Tongue (tissue), 2 donors: Measurements from ENCODE around the gene CAPN10. TPM values are rescaled to one million over a fixed set of nuclear protein-coding genes. Genes with fewer than 3 reads are reported as not detected.
A peak's percentile ranks its signal among the peaks of the same experiment; 100 is the strongest.

Experiments used
- DNase-seq: peaks from one replicate; pipeline ENCODE4 v3.0.0-alpha.2; 2015
- total RNA-seq: library from RNA; depleted of rRNA; stranded (reverse); fragments of >200 nt; gene quantifications from one replicate; pipeline ENCODE4 v1.2.3, GENCODE V29; 2014

Gene CAPN10
- total RNA-seq, 1 donor from 2014 or later: 24.3 TPM

DNA sequence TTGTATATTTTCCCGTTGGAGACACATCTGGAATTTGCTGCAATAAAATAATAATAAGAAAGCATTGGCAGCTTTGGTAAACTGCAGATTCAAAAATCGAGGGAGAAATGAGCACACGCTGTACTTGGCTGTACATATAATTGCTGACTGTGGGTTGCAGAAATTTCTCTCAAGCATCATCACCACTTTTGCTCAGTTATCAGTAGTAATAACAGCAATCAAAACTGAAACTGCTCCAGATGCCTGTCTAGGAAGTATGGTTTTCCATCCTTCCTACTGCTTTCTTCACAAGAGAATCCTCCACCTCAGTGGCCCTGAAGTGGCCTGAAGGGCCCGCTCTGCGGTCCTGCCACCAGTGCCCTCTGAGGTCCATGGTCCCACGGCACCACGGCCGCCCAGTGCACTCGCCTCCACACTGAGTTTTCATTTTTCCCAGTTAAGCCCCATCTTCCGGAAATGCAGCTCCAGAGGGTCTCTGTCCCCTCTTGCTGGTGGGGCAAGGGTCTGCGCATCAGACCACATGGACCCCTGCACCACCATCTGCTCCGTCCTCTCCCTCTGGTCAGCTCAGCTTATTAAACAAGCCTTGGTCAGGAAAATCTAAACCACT is 22.5 kb upstream of the CAPN10 start:
- no peak for DNase-seq

DNA sequence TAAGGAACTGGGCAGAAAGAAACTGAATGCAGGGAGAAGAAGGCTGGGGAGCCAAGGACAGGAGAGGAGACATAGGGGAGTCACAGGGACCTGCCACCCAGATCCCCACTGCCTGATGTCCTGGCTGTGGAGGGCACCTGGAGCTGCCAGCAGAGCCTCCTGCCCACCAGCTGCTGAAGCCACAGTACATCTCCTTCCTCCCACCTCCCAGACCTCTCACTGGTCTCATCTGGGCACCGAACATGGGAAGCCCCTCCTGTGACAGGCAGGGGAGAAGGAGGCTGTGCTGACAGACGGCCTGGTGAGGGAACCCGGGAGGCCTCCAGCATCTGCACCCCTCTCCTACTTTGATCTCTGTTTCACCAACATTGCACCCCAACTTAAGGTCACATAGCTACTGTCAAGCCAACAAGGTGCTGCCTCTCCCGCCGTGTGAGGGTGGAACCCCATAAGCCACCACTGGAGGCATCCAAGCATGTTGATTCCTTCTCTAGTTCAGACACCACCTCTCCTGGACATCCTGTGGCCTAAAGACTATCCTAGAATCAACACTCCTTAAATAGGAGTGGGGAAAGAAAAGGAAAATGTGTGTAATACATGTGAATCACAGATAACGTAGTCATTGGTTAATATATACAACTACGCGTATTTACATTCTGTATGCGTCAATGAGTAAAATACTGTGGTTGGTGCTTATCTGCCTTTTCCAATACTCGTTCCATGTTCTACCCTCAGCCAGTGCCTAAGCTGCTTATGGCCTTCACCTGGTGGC is 21.8 kb upstream of the CAPN10 start:
- DNase-seq: no peak

DNA sequence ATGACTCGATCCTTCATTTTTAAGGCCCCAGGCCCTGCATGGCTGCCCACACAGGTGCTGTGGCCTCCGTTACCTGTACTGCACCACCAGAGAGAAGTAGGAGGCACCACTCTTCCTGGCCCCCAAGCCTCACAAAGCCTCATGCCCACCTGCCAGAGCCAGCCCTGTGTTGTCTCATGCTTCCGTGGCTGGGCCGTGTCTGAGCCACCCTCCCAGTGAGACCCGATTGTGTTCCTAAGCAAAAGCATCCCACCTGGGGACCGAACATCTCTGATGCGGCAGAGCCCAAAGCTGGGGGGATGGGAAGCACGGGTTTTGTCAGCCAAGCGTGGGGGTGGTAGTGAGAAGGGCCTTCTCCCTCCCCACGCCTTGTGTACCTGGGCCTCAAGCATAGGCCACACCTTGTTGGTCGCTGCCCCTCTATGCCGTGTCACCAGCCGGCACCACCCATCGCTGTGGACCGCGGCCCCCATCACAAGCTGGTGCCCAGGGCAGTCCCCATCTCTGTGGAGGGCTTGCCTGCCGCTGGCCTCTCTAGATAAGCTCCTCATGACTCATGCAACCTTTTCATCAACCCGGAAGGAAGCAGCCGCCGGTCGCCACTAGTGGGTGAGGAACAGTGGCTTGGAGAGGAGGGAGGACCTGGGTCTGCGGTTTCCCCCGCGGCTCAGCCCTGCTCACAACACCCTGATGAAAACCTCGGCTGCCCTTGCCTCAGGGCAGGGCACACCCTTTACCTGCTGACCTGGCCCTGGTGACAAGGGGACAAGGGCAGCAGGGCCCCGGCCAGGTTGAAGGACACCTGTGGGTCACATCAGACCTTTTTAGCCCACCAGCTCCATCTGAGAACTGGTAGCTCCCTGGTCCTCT is 21.0 kb upstream of the CAPN10 start:
- DNase-seq: peak; percentile 45

DNA sequence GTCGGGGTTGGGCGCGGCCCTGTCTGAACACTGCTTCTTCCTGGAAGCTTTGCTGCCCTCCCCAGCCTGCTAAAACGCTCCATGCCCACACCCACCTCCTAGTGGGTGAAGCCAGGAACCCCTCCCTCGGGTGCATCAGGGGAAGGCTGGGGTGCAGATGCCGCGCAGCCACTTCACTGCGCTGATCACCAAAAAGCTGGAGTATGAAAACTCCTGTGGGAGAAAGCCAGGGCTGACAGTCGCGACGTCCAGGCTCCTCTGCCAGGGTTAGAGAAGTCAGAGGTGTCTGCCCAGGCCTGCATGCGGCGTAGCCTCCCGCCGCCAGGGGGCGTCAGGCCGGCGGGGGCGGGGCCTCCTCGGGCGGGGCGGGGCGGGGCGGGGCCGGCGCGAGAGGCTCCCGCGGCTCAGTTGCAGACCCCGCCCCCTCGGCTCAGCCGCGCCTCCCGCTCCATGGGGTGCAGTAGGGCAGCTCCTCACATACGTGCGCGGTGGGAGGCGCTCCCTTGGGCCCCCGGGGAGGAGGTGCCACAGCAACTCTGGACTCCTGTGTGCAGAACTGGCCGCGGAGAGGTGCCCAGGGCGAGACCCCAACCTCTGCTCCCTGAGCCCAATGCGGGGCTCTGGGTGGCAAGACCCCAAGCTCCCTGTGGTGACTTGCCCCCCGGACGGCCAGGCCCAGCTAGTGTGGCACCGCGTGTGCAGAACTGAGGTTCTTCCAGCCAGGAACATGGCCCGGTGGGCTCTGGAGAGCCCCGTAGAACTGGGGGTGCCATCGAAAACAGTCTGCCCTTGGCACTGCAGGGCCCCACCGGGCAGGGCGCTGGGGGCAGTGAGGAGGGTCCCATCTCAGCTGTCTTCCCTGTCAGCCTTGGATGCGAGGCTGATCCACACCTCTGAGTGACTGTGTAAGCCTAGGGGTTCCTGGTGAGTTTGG is 20.1 kb upstream of the CAPN10 start:
- DNase-seq: peak; percentile 89

DNA sequence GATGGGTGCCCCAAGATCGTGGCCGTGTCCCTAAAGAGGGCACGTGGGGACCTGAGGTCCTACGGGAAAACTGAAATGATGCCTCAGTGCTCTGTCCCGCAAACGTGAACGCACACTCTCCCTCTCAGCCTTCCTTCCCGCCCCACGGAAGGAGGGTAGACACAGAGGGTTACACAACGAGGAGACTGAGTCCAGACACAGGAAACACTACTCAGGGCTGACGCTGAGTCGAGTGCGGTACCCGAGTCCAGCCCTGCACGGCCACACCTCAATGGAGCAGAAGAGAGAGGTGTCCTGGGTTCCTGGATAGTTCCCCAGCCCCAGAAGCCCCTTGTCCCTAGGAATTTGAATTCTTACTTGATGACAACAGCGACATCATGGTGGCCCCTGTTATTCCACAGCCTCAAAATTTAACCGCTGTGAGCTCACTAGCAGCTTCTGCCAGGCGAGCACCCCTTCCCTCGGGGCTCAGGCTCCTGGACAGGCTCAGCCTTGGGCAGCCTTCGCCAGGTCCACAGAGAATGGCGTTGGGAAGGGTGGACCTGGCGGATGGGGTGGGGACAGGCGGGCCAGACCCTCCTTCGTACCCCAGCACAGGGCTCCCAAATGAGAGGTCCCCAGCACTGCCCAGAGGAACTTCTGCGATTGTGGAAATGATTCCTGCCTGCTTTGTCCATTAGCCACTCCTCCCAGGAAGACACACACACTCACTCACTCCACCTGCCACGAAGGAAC is 19.2 kb upstream of the CAPN10 start:
- no peak for DNase-seq

DNA sequence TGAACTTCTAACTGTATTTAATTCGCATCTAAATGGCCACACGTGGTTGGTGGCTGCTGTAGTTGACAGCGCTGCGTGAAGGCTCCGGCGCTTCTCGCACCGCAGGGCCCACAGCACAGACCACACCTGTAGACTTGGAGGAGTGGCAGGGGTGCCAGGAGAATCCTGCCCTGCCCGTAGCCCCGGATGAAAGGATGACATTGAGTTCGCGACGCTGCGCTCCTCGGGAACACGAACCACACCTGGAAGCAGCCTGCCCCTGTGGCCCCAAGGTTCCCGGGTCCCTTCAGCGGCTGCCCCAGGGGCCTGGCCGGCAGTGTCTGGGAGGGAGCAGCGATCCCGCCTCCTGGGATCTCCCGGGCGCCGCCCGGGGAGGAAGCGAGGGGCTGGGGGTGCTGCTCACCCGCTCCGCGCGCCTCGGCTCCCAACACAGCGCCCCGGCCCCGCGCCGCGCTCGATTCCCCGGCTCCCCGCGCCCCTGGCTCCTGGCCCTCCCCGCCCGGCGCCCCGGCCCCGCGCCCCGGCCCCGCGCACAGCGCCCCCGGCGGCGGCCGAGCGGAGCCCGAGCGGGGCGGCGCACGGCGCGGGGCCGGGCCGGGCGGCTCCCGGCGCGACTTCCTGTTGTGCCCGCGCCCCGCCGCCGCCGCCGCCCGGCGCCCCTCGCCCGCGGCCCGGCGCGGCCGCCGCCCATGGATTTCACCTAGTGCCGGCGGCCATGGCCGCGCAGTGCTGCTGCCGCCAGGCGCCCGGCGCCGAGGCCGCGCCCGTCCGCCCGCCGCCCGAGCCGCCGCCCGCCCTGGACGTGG is 18.5 kb upstream of the CAPN10 start, which contains the start of gene RNPEPL1:
TSS of gene RNPEPL1 (plus strand) at position 613 of the 806 bp plus-strand sequence. CDS start at position 716, 103 bp downstream.
- DNase-seq: peak; percentile 60

DNA sequence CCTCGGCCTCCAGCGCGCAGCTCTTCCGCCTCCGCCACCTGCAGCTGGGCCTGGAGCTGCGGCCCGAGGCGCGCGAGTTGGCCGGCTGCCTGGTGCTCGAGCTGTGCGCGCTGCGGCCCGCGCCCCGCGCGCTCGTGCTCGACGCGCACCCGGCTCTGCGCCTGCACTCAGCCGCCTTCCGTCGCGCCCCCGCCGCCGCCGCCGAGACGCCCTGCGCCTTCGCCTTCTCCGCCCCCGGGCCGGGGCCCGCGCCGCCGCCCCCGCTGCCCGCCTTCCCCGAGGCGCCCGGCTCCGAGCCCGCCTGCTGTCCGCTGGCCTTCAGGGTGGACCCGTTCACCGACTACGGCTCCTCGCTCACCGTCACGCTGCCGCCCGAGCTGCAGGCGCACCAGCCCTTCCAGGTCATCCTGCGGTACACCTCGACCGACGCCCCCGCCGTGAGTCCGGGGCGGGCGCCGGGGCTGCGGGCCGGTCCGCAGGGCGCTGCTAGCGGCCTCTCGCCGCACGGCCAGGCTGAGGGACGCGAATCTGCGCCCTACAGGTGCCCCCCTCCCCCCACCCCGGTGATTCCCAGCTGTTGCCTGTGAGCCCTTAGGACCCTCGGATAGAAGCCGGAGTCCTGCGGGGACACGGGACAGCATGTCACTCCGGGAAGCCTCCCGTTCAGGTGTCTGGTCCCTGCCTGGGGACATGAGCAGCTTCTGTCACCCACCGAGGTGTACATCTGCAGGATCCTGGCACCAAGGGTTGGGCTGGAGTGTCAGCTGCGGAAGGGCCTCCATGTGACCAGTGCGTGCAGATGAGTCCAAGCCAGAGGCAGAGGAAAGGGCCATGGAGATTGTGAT is 17.6 kb upstream of the CAPN10 start:
- peak; percentile 81 for DNase-seq

DNA sequence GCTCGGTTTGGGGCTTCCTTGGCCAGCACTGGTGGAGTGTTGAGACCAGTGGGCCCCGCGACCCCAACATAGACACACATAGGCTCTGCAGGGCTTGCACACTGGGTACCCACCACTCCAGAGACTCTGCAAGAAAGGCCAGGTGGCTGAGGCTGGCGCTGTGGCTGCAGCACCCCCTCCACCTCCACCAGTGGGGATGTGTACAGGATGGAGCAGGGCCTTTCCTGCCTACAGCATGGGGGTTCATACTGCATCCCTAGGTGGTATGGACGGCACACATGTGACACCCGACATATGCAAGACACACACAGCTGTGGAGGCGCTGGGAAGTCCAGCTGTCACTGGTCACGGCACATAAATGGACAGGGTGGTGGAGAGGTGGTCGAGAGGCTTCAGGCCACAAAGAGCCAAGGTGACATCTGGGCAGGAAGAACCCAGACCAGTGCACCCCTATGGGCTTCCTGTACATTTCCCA is 17.0 kb upstream of the CAPN10 start:
- no peak for DNase-seq

DNA sequence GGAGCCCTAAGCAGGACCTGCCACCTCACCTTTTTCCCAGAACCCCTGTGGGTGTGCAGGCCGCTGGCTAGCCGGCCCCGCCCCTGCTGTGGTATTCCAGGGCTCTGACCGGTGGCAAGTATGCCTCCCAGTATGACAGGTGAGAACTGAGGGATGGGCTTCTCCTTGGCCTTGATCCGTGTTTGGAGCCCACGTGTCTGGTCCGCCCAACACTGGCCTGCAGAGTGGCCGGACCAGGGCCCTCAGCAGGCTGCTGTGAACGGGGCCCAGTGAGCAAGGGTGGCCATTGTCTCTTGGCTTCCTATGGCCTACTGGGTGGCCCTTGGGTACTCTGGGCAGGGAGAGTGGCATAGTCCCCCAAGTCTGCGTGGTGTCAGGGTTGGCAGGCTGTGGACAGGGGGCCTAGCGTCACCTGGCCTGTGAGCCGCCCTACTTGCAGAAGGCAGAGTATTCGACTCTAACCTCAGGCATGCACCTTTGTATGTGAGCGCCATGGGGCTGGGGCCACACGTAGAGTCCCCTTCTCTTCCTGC is 16.5 kb upstream of the CAPN10 start:
- no peak for DNase-seq

DNA sequence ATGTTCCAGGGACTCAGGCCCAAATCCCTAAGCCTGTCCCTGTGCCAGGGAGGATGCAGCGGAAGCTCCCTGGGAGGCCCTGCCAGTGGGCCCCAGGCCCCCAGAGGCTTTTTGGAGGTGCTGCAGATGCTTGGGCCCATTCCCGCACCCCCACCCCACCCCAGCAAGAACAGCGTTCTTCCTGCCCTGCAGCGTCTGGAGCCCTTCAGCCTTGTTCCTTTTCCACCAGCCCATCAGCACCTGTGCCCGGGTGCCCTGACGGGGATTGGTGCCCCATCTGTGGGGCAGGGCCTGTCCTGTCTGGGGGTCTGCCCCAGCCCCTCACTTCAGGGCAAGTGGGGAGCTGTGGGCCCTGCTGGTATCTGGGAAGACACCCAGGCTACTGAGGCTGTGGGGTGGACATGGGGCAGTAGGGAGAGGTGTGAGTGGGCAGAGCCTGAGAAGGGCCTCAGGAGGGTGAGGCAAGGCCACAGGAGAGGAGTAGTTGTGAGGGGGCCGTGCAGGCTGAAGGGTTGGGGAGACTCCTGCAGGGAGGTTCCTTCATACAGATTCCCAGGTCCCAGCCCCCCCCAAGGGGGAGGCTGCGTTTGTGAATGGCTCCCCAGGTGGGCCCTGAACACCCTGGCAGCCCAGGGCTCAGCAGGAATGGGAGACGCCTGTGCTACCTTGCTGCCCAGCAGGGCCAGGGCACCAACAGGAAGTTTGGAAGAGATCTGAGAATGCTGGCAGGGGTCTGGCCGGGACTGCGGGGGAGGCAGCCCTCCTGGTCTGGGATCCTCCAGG is 15.8 kb upstream of the CAPN10 start:
- DNase-seq: no peak

DNA sequence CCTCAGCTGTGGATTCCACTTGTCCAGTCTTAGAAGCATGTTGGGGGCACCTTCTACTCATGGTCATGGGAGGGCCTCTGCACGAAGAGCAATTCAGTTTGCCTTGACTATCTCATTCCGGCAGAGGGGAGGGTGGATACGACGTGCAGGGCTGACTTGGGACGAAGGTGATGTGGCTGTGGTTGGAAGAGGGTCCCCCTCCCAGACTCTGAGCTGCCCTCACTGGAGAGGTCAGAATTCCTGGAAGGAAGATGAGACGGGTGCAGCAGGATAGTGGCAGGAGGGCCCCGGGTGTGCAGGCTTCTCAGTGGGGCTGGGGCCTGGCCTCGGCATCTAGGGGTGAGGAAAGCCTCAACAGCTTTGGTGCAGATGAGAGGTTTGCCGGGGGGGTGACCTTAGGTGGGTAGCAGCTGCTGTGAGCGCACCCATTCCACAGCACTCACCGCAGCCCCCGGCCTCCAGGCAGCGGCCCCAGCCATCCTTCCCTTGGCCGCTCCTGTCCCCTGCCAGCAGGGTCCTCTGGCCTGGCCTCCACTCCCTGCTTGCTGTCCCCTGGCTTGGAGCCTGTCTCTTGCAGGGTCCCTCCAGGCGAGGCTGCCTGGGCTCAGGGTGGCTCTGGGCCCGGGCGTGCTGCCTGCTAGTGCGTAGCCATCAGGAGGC is 15.1 kb upstream of the CAPN10 start:
- DNase-seq: no peak

DNA sequence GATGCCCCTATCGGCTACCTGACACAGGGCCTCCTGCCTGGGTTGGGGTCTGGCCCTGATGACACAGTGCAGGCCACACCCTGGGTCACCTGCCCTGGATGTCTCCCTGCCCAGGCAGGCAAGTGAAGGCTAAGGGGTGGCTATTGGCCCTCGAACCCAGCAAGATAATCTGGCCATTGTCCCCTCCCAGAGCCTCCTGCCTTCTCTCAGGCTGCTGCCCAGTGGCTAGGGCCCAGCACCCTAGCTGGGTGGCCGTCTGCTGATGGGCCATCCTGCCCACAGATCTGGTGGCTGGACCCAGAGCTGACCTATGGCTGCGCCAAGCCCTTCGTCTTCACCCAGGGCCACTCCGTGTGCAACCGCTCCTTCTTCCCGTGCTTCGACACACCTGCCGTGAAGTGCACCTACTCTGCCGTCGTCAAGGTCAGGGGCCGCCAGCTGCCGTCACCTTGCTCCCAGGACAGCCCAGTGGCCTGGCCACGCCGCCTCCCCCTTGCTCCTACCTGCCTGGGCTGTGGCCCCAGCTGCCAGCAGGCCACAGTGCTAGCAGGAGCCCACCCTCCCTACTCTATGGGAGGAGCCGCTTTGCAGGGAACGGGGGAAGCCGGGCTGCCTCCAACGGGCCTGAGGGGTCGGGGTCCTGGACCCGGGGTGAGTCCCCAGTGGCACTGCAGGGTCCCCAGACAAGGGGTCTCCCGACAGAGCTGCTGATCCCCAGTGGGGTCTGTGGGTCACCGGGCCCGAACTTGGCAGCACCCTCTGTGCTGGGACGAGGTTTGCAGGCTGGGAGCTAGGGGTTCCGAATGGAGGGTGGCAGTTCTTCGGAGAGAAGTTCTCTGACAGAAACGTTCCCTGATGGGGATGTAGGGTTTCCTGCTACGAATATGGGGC is 14.1 kb upstream of the CAPN10 start:
- DNase-seq: no peak

DNA sequence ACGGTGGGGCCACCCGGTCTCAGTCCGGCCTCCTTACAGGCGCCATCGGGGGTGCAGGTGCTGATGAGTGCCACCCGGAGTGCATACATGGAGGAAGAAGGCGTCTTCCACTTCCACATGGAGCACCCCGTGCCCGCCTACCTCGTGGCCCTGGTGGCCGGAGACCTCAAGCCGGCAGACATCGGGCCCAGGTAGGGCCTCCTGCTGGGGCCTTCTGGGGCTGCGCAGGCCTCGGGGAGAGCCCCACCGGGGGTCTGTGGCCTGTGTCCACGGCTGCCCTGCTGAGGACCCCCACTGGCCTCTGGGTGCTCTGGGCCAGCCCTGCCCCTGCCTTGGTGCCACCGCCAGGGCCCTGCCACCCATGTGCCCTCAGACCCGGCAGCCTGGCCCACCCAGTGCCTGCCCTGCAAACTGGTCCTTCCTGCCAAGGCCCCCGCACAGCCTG is 13.4 kb upstream of the CAPN10 start:
- DNase-seq: no peak

DNA sequence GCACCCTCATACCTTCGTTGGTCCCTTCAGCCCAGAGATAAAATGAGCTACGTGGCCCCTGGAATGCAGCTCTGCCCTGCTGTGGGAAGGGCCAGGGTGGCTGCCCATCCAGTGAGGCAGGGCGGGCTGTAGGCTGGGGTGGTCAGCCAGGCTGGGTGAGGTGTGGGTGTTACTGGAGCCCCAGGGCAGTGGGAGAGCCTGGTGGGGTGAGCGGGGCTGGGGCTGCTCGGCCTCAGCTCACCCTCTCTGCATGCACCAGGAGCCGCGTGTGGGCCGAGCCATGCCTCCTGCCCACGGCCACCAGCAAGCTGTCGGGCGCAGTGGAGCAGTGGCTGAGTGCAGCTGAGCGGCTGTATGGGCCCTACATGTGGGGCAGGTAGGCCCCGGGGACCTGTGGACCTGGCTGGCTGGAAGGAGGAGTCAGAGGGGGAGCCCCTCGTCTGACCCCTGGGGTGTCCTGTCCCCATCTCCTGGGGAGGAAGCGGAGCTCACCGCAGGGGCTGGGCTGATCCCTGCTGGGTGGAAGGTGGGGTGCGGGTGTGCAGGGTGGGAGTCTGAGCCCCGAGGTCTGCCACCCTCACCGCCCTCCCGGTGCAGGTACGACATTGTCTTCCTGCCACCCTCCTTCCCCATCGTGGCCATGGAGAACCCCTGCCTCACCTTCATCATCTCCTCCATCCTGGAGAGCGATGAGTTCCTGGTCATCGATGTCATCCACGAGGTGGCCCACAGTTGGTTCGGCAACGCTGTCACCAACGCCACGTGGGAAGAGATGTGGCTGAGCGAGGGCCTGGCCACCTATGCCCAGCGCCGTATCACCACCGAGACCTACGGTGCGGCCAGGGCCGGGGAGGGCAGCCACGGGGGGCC is 12.8 kb upstream of the CAPN10 start:
- no peak for DNase-seq
